Small intestine (tissue), 7 donors: ENCODE measurements around the gene KAT6B. TPM values are rescaled to one million over a fixed set of nuclear protein-coding genes. Genes with fewer than 3 reads are reported as not detected.
A peak's percentile ranks its signal among the peaks of the same experiment; 100 is the strongest.

ENCODE experiments used
- DNase-seq, 2 donors: peaks; one replicate each; pipeline versions ENCODE4 v3.0.0 to v3.0.0-alpha.2; 2013
- FAIRE-seq: peaks from 2 replicates; lab custom pipeline; 2012; peaks lifted over from hg19 to GRCh38; lab: Jason Lieb, UNC
- H3K27ac ChIP-seq, 3 donors: one replicate each; pipeline ENCODE4 v1.5.1; 2013; ENCODE audit warnings: low read length in 2 of 3, mild to moderate bottlenecking in 2 of 3, control low read depth in 1 of 3, inconsistent platforms in 1 of 3, low read depth in 1 of 3, moderate library complexity in 1 of 3
- H3K27me3 ChIP-seq, 3 donors: one replicate each; pipeline ENCODE4 v1.6.1; 2013; ENCODE audit warnings: low read length in 3 of 3, inconsistent platforms in 1 of 3; ENCODE audit not compliant: control insufficient read depth in 3 of 3, insufficient read depth in 3 of 3
- H3K36me3 ChIP-seq, 3 donors: one replicate each; pipeline ENCODE4 v1.6.1; 2013; ENCODE audit warnings: low read length in 3 of 3, inconsistent platforms in 1 of 3, low read depth in 1 of 3, mild to moderate bottlenecking in 1 of 3, moderate library complexity in 1 of 3; ENCODE audit not compliant: control insufficient read depth in 3 of 3, insufficient read depth in 2 of 3
- H3K4me1 ChIP-seq, 3 donors: one replicate each; pipeline ENCODE4 v1.6.1; 2013; ENCODE audit warnings: low read length in 2 of 3, inconsistent platforms in 1 of 3, low read depth in 1 of 3, mild to moderate bottlenecking in 1 of 3, moderate library complexity in 1 of 3; ENCODE audit not compliant: control insufficient read depth in 3 of 3, insufficient read depth in 2 of 3
- H3K4me3 ChIP-seq, 3 donors: one replicate each; pipeline ENCODE4 v1.5.1; 2013; ENCODE audit warnings: low read length in 3 of 3, control low read depth in 1 of 3, inconsistent platforms in 1 of 3, low read depth in 1 of 3, mild to moderate bottlenecking in 1 of 3, moderate library complexity in 1 of 3
- H3K9me3 ChIP-seq, 2 donors: one replicate each; pipeline ENCODE4 v1.6.1; 2013; ENCODE audit warnings: low read depth in 1 of 2, low read length in 1 of 2; ENCODE audit not compliant: control insufficient read depth in 2 of 2, insufficient read depth in 1 of 2
- WGBS, 3 donors: extraction: QIAGEN DNeasy Blood & Tissue Kit; methylation state at CpG; one replicate each; pipeline ENCODE4 v1.1.7; 2013; 5-methylcytosine and 5-hydroxymethylcytosine counted together
- polyA plus RNA-seq, 4 donors: library from polyadenylated mRNA; stranded (reverse) in 3 of 4; unstranded in 1 of 4; fragments of 200-250 nt in 3 of 4; fragments of 120-200 nt in 1 of 4; gene quantifications; one replicate each; pipeline versions ENCODE4 v1.2.1 to v1.2.3, GENCODE V29; 2013
- donor health status: healthy with polysubstance abuse.
- donor health status: control.
- donor health status: control.
- donor health status: Bipolar disorder and iron deficiency.
- donor health status: healthy.

The KAT6B gene
- polyA plus RNA-seq, 4 donors = 4.6 to 16.2 (median 5.9) TPM

DNA sequence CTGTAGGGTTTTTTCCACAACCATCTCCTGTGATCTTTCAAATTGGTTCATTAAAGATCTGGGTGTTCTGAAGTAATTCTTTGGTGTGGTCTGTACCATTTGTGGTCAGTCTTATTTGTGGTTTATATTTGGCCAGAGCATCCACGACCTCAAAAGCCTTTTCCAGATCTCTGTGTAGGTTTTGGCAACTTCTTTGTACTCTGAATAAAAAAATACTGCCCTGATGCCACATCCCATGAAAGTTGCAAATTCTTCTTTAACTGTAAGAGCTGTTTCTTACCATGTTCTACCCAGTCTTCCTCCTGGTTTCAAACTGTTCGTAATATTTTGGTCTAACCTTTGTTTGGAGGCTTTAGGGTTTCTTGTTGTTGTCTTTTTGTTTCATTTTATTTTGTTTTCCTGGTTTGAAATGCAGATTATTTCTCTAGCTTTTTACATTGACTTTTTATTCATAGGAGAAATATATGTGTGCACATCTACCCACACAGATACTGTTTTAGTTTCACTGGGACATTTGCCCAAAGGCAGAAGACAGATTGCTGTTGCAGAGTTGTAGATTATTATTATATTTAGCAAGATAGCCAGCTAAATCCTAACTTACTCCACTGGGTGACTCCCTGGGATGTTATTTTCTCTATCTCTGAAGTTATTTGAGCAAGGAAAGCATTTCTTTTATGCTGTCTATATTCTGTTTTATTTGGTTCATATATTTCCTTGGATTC lies 161.8 kb downstream of the KAT6B start:
- H3K27ac ChIP-seq = no peak overlapping the region
- no peak for FAIRE-seq
- DNase-seq = no peak
- WGBS, 3 donors = 55 to 62% (median 57%) methylated on average over 2 of the region's 2 CpGs
- no peaks in the 10 kb centered on the region for H3K27me3 ChIP-seq
- peaks cover 0 to 3% (median 0%) of the 10 kb centered on the region in 3 donors for H3K4me1 ChIP-seq
- H3K36me3 ChIP-seq = peaks cover 0 to 11% (median 7%) of the 10 kb centered on the region in 3 donors
- H3K9me3 ChIP-seq = no peaks in the 10 kb centered on the region
- no peak overlapping the region for H3K4me3 ChIP-seq

DNA sequence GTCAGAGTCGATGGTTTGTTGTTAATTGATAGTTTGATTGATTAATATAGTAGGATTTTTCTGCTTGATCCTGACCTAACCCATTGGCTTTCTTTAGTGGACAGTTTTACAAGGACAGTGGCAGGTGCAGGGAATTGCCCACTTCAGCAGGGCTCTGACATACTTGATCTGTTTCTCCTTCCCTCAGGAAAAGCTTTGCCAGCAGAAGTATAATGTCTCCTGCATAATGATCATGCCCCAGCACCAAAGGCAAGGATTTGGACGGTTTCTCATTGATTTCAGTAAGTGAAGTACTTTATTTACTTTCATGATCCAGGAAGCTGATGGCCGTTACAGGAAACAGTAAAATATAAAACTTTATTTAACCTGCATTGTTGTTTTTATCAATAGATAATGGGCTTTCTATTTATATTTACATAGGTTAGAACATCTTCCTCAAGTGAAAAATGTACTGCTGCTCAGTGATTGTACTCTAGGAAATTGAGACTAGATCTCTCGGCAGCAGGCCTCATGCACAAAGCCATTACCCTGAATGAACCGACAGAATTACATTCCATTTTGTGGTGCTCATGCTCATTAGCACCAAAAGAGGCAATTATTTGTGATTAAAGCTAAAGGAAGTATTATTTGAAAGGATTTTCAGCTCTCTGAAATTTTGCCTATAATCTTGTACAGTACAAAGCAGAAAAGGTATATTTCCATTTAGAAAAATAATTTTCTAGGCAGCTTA lies 162.6 kb downstream of the KAT6B start:
- DNase-seq = no peak
- Histone ChIP-seq H3K9me3 (no peaks in the 10 kb centered on the region), H3K27ac (no peak overlapping the region), H3K36me3 (peaks cover 0 to 9% (median 7%) of the 10 kb centered on the region in 3 donors), H3K4me1 (peaks cover 0 to 3% (median 0%) of the 10 kb centered on the region in 3 donors), H3K27me3 (no peaks in the 10 kb centered on the region), H3K4me3 (no peak overlapping the region)
- no peak for FAIRE-seq
- WGBS, 3 donors = 46 to 60% (median 51%) methylated on average over 5 of the region's 5 CpGs

DNA sequence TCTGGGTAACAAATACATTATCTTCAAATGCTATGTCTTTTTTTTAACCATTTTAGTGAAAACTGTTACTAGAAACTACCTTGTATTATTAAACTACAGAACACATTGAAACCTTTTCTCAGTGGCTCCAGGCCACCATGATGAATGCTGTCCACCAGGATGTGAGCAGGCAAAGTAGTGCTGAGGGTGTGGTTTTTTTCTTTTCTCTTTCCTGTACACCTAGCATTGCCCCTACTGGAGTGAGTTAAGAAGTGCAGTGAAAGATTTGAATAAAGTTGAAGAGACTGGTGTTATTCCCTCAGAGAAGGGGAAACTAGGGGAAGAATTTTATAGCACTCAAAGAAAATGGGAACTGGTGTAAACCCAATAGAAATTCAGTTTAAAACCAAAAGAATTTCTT lies 165.0 kb downstream of the KAT6B start:
- FAIRE-seq = no peak
- H3K27me3 ChIP-seq = no peaks in the 10 kb centered on the region

DNA sequence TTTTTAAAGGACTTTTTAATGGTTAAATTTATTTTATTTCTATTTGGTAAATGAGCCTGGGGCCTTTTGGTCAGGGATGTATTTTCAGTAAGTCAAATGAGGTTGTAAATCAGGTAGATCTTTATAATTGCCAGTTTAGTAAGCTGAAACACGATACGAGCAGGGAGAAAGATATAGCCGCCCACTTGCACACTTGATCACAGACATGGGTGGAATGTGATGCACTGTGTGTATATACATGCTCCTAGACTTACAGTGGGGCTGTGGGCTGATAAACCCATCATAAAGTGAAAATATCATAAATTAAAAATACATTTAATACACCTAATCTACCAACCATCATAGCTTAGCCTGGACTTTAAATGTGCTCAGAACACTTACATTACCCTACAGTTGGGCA lies 165.7 kb downstream of the KAT6B start:
- FAIRE-seq (no peak), DNase-seq (no peak)
- Histone ChIP-seq H3K27ac (no peak overlapping the region), H3K27me3 (no peaks in the 10 kb centered on the region), H3K36me3 (peaks cover 0 to 12% (median 4%) of the 10 kb centered on the region in 3 donors), H3K4me3 (no peak overlapping the region), H3K4me1 (peaks cover 0 to 3% (median 0%) of the 10 kb centered on the region in 3 donors), H3K9me3 (no peaks in the 10 kb centered on the region)
- 96 to 99% (median 98%) methylated on average over 3 of the region's 3 CpGs for WGBS, 3 donors

More for the DNA sequence above, 165.0 kb downstream of the KAT6B start:
- peaks cover 0 to 3% (median 0%) of the 10 kb centered on the region in 3 donors for H3K4me1 ChIP-seq
- H3K4me3 ChIP-seq = no peak overlapping the region
- H3K27ac ChIP-seq = no peak overlapping the region
- DNase-seq = peak; percentile 42 to 59
- H3K36me3 ChIP-seq = peaks cover 0 to 9% (median 4%) of the 10 kb centered on the region in 3 donors
- H3K9me3 ChIP-seq = no peaks in the 10 kb centered on the region

DNA sequence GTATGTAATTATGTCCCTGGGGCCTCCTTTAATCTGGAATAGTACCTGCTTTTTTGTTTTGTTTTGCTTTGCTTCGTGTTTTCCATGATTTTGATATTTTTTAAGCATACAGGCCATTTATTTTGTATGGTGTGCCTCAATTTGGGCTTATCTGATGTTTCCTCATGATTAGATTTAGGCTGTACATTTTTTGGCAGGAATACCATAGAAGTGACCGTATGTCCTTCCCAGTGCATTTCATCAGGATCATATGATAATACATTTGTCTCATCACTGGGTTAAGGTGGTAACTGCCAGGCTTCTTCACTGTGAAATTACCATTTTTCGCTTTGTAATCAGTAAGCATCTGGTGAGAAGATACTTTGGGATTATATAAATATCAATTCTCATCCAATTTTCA lies 167.2 kb downstream of the KAT6B start:
- H3K4me1 ChIP-seq = no peaks in the 10 kb centered on the region
- no peak for DNase-seq
- H3K27ac ChIP-seq = no peak overlapping the region
- no peaks in the 10 kb centered on the region for H3K27me3 ChIP-seq
- peaks cover 0 to 12% (median 4%) of the 10 kb centered on the region in 3 donors for H3K36me3 ChIP-seq
- H3K9me3 ChIP-seq = no peaks in the 10 kb centered on the region
- 94 to 97% (median 96%) methylated on average over 3 of the region's 3 CpGs for WGBS, 3 donors
- no peak for FAIRE-seq
- H3K4me3 ChIP-seq = no peak overlapping the region

DNA sequence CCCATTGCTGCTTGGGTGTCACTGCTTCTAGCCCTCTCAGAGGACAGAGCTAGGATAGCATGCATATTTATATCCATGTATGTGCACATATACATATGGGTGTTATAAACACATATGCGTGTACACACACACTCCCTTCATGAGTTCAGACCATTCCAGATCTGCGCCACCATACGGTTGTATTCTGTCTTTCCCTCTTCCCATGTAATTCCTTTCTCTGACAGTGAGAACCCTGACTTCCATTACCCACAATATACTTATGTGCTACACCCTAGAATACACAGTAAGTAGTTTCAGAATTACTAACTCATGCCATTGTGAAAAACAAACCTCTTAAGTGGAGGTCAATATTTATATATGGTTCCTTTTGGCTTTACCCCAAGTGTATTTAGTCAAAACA lies 168.5 kb downstream of the KAT6B start:
- no peak overlapping the region for H3K4me3 ChIP-seq
- WGBS, 3 donors = 77 to 95% (median 91%) methylated on average over 3 of the region's 3 CpGs
- no peak overlapping the region for H3K27ac ChIP-seq
- FAIRE-seq (no peak), DNase-seq (no peak)
- no peaks in the 10 kb centered on the region for H3K9me3 ChIP-seq
- no peaks in the 10 kb centered on the region for H3K4me1 ChIP-seq
- no peaks in the 10 kb centered on the region for H3K27me3 ChIP-seq
- peaks cover 0 to 15% (median 8%) of the 10 kb centered on the region in 3 donors for H3K36me3 ChIP-seq

DNA sequence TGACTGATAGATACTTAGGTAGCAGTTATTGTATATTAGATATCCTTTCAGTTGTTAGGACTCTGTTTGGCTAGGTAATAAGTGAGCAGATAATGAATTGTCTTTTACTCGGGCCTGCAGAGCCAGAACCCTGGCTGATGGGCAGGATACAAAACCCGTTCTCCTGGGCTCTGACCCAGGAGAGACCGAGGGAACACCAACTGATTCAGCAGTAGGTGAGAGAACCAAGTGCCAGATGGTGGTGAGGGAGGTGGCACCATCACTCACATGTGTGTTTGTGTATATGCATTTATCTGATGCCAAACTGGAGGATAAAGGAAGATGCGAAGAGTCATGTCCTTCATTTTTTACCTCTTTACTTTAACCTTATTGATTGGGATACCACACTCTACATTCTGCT lies 169.4 kb downstream of the KAT6B start:
- H3K4me1 ChIP-seq = no peaks in the 10 kb centered on the region
- FAIRE-seq (no peak), DNase-seq (no peak)
- H3K27me3 ChIP-seq = no peaks in the 10 kb centered on the region
- no peak overlapping the region for H3K4me3 ChIP-seq
- WGBS, 3 donors = 86 to 95% (median 95%) methylated on average over 4 of the region's 4 CpGs
- H3K9me3 ChIP-seq = no peaks in the 10 kb centered on the region
- no peak overlapping the region for H3K27ac ChIP-seq
- peaks cover 0 to 15% (median 10%) of the 10 kb centered on the region in 3 donors for H3K36me3 ChIP-seq

DNA sequence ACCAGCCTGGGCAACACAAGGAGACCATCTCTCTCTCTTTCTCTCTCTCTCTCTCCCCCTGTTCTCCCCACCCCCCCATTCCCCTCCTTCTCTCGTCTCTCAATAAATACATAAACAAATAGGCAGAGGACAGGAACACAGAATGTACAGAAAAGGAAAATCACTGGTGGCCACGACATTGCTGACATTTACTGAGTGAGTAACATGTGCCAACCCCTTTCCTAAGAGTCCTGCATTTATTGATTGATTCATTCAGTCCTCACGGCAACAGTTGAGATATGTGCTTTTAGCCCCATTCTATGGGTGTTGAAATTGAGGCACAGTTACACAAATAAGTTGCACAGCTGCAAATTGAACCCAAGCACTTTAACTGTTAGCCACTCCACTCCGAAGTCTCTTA lies 170.8 kb downstream of the KAT6B start:
- FAIRE-seq = no peak
- H3K27me3 ChIP-seq = no peaks in the 10 kb centered on the region
- no peaks in the 10 kb centered on the region for H3K4me1 ChIP-seq
- no peaks in the 10 kb centered on the region for H3K9me3 ChIP-seq
- peaks cover 0 to 19% (median 11%) of the 10 kb centered on the region in 3 donors for H3K36me3 ChIP-seq
- no peak overlapping the region for H3K4me3 ChIP-seq
- no peak for DNase-seq
- no peak overlapping the region for H3K27ac ChIP-seq
- WGBS, 3 donors = 79 to 94% (median 89%) methylated on average over 4 of the region's 4 CpGs
